GM06990 (cell line): ENCODE data around the gene SF3B1.
"Not testable (repeated sequence)": the region's sequence is repeated elsewhere in the genome, so short reads cannot be mapped to it uniquely, and the experiment has no call there.

Experiments used
- DNase-seq: peaks from one replicate; pipeline ENCODE4 v3.0.0-alpha.2; 2011; ENCODE audit not compliant: insufficient read length; ENCODE audit errors: extremely low read depth
- H3K27me3 ChIP-seq: replicated peaks from 2 replicates; pipeline ENCODE4 v1.6.0; 2011; ENCODE audit warnings: low read length; ENCODE audit not compliant: control insufficient read depth, insufficient read depth
- H3K36me3 ChIP-seq: 2 replicates; pipeline ENCODE4 v1.5.1; 2011; ENCODE audit warnings: low read length; ENCODE audit not compliant: control insufficient read depth, insufficient read depth
- H3K4me3 ChIP-seq: replicated peaks from 2 replicates; pipeline ENCODE4 v1.5.1; 2011; ENCODE audit warnings: low read depth, mild to moderate bottlenecking, control low read depth, low read length
- CTCF ChIP-seq: IDR thresholded peaks from 2 replicates; pipeline ENCODE4 v1.5.1; 2011; ENCODE audit warnings: low read length, control low read depth, mild to moderate bottlenecking, inconsistent platforms; ENCODE audit not compliant: insufficient read depth, poor library complexity, severe bottlenecking

SF3B1 gene

GRCh38 chr2:197353393-197354168, 81.2 kb downstream of the SF3B1 start:
- H3K36me3 ChIP-seq = no peaks in the 10 kb centered on the region
- no peak for DNase-seq
- H3K27me3 ChIP-seq = no peaks in the 10 kb centered on the region
- H3K4me3 ChIP-seq = no peak overlapping the region
- no peak for TF ChIP-seq CTCF

DNA sequence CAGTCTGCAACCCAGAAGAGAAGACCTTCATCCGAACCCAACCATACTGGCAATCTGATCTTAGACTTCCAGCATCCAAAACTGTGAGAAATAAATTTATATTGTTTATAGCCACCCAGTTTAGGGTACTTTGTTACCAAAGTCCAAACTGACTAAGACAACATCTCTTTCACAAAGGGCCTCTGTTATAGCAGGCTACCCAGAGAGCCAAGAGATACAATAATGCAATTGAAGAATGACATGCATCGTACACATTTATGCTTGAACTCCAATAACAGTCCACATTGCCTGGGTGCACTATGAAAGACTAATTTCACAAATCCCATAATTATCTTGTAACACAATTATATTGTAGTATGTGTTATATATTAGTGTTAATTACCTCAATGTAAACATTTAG, 85.1 kb downstream of the SF3B1 start:
- Histone ChIP-seq H3K27me3 (no peaks in the 10 kb centered on the region), H3K36me3 (no peaks in the 10 kb centered on the region), H3K4me3 (no peak overlapping the region)
- TF ChIP-seq CTCF = no peak
- DNase-seq = no peak

- no peak overlapping the region for H3K4me3 ChIP-seq
- TF ChIP-seq CTCF = no peak
- H3K27me3 ChIP-seq = no peaks in the 10 kb centered on the region
- no peak for DNase-seq
- H3K36me3 ChIP-seq = no peaks in the 10 kb centered on the region
Measured at GRCh38 chr2:197348721-197349360, 86.0 kb downstream of the SF3B1 start.

GRCh38 chr2:197345846-197346370, 88.9 kb downstream of the SF3B1 start:
- DNase-seq = no peak
- H3K36me3 ChIP-seq = no peaks in the 10 kb centered on the region
- no peak for TF ChIP-seq CTCF

DNA sequence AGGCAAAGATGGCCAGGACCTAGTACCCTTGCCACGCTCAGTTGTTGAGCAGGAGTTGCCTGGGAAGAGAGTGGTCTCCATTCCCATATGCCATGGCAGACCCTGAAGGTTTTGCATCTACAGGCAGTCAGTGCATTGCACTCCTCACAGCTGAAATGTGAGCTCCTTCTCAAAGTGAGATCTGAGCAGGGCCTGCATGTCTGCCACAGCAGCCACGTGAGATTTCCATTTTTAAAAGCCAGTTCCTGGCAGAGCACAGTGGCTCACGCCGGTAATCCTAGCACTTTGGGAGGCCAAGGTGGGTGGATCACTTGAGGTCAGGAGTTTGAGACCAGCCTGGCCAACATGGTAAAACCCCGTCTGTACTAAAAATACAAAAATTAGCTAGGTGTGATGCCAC, 90.9 kb downstream of the SF3B1 start:
- H3K4me3 ChIP-seq, H3K27me3 ChIP-seq, DNase-seq, H3K36me3 ChIP-seq: not testable (repeated sequence)

More at GRCh38 chr2:197345846-197346370, 88.9 kb downstream of the SF3B1 start:
- H3K4me3 ChIP-seq = no peak overlapping the region
- H3K27me3 ChIP-seq = no peaks in the 10 kb centered on the region

DNA sequence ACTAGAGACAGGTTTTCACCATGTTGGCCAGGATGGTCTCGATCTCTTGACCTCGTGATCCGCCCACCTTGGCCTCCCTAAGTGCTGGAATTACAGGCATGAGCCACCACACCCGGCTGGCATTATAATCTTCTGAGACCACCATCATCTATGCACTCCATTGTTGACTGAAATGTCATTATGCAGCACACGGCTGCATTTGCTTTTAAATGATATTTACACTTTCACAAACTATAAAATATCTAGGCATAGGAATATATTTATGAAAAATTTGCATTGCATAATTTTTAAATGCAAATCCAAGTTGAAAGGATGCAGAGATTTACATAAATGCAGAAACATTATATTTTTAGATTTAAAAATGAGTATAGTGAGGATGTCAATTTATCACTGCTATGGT, 94.2 kb downstream of the SF3B1 start:
- no peak for DNase-seq
- no peaks in the 10 kb centered on the region for H3K36me3 ChIP-seq
- H3K4me3 ChIP-seq = no peak overlapping the region
- no peak for TF ChIP-seq CTCF
- H3K27me3 ChIP-seq = no peaks in the 10 kb centered on the region
